Choroid plexus epithelial cell (primary cell): ENCODE measurements around the gene GPR173.

Source experiments
- DNase-seq: peaks from one replicate; pipeline ENCODE4 v3.0.0-alpha.2; 2010; ENCODE audit warnings: low read depth
- H3K4me3 ChIP-seq: 2 replicates; pipeline ENCODE4 v1.5.1; 2011; ENCODE audit warnings: low read depth, mild to moderate bottlenecking, control low read depth, low read length, moderate library complexity
- CTCF ChIP-seq: conservative IDR thresholded peaks from 2 replicates; pipeline ENCODE4 v1.5.1; 2011; ENCODE audit warnings: low read depth, mild to moderate bottlenecking, control low read depth, inconsistent platforms, low read length, moderate library complexity

GPR173 gene

DNA sequence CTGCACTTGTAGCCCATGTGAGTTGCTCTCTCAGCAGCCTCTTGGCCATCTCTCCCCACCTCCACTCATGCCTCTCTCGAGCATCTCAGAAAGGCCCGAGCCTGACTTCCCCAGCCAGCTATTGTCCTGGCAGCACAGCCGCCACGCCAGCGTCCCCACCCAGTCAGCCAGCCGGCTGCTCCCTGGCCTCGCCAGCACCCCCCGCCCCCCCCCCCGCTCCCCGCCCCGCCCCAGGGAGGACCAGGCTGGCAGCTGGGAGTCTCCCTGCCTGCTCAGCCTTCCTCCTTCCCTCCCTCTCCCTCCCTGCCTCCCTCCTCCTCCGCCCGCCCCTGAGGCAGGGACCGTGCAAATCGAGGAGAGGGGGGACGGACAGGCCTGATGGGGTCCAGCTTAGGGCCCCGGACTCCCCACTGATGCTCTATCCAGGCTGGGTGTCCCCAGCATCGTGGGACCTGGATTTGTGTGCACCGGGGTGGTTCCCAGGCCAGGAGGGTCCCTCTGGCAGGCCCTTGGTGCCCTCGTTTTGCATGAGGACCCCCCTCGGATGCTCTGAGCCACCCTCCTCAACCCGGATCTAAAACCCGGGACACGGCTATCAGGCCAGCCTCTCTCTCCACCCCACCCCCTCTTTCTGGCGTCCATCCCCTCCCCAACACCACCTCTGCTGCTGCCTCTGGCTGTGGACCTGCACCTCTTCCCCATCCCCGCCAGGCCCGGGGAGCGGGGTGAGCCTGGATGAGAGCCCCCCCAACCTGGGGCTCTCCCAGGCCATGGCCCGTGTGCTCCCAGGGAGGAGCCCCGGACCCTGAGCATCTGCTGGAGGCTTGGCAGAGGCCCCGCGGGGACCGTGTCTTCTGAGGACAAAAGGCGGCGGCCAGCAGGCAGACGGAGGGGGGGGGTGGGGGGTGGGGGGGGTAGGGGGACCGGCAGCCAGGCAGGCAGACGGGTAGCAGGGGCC, at the start of gene GPR173:
Gene GPR173, plus strand, starts transcription at position 621 of the 958 bp plus-strand sequence. CDS start 27,833 bp downstream, outside the sequence.
- no peak for TF ChIP-seq CTCF
- peak within 1 kb of the TSS; percentile 69 for H3K4me3 ChIP-seq
- DNase-seq: peak; percentile 64

- peak overlapping the region; percentile 28 for H3K4me3 ChIP-seq
- peak; percentile 7 for TF ChIP-seq CTCF
- no peak for DNase-seq
Observed at GRCh38 chrX:53000447-53001135, 48.0 kb upstream of the GPR173 start.

- TF ChIP-seq CTCF: no peak
- no peak overlapping the region for H3K4me3 ChIP-seq
- DNase-seq: no peak
Observed at GRCh38 chrX:53001958-53002357, 46.6 kb upstream of the GPR173 start.

DNA sequence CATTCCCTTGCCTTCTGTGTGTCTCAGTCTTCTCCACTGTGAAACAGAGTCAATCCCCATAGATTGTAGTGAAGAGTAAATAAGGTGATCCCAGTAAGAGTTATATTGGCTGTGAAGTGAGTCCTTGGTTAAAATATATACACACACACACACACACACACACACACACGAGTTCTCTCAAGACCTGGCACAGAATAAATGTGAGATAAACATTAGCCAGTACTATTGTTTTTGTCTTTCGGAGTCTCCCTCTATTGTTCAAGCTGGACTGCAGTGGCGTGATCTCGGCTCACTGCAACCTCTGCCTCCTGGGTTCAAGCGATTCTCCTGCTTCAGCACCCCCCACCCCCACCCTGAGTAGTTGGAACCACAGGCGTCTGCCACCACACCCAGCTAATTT, 45.5 kb upstream of the GPR173 start:
- DNase-seq: no peak
- H3K4me3 ChIP-seq: no peak overlapping the region
- TF ChIP-seq CTCF: no peak

DNA sequence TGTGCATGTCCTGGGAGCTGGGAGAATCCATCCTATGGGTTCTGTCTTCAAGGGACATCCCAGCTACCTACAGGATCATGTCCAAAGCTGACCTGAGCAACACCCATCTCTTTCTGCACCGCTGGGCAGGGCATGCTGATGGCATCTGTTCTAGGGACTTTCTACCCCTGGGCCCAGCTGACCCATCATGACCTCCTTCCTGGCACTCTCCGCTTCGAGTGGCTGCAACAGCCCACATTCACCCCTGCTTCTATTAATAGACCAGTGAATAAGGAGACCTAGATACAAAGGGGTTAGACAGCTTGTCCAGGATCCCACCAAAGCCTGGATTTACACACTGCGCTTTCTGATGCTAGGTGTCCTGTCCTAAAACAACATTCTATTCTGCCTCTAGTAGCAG, 44.6 kb upstream of the GPR173 start:
- TF ChIP-seq CTCF: no peak
- DNase-seq: no peak
- H3K4me3 ChIP-seq: no peak overlapping the region

GRCh38 chrX:53004811-53005210, 43.8 kb upstream of the GPR173 start:
- no peak overlapping the region for H3K4me3 ChIP-seq
- DNase-seq: peak; percentile 46
- TF ChIP-seq CTCF: no peak

- no peak for TF ChIP-seq CTCF
- H3K4me3 ChIP-seq: no peak overlapping the region
- peak; percentile 13 for DNase-seq
Observed at GRCh38 chrX:53005327-53005726, 43.3 kb upstream of the GPR173 start.
